HepG2 (cell line): Measurements from ENCODE around the gene PROP1. TPM values are rescaled to one million over a fixed set of nuclear protein-coding genes. Genes with fewer than 3 reads are reported as not detected.

Experiments
- ATAC-seq: fragments of 200-7000 bp; cut with Tn5 transposase; 3 replicates; pipeline ENCODE4 v1.9.1; 2020; ENCODE audit warnings: mild to moderate bottlenecking, moderate library complexity
- BruUV-seq: library from RNA; stranded (reverse); fragments of 400-500 nt; replicated peaks from 2 replicates; lab custom pipeline; 2021; lab: Mats Ljungman, UMichigan
- CTCF ChIA-PET: fragments of 300-600 bp; formaldehyde crosslinking; extraction: SDS; loops from one replicate; lab custom pipeline; 2021; ENCODE audit warnings: low total read pairs, inconsistent platforms, low intra/inter-chr PET ratio; lab: Yijun Ruan, JAX
- POLR2A ChIA-PET: fragments of 350-600 bp; sonication (Branson Sonifier 250); formaldehyde crosslinking; loops from one replicate; lab custom pipeline; 2020; ENCODE audit warnings: antibody characterized with exemption, inconsistent platforms; lab: Yijun Ruan, JAX
- DNase-seq: peaks from one replicate; pipeline ENCODE4 v3.0.0-alpha.2; 2015; ENCODE audit warnings: low spot score
- FAIRE-seq: peaks from 3 replicates; lab custom pipeline; 2011; peaks lifted over from hg19 to GRCh38; lab: Jason Lieb, UNC
- H2AFZ ChIP-seq: one replicate; pipeline ENCODE4 v1.6.1; 2011; ENCODE audit warnings: low read length, inconsistent platforms
- H3K27ac ChIP-seq: fragments of 300-600 bp; 3 replicates; pipeline ENCODE4 v1.8.0; 2011; ENCODE audit warnings: mixed run types, mild to moderate bottlenecking, mixed read lengths, low read length, inconsistent platforms; ENCODE audit not compliant: insufficient read depth; ENCODE audit errors: extremely low read length
- H3K27me3 ChIP-seq, 2 experiments: fragments of 200-600 bp in 1 of 2; 2 replicates in 1 of 2; 3 replicates in 1 of 2; pipeline versions ENCODE4 v1.6.0 to v1.8.0; 2011; ENCODE audit warnings: low read length in 2 of 2, mild to moderate bottlenecking in 2 of 2, moderate library complexity in 2 of 2, inconsistent platforms in 1 of 2; ENCODE audit not compliant: insufficient read depth in 2 of 2, control insufficient read depth in 1 of 2
- H3K36me3 ChIP-seq, 2 experiments: fragments of 200-600 bp in 1 of 2; replicated peaks in 1 of 2; 2 replicates in 1 of 2; 3 replicates in 1 of 2; pipeline versions ENCODE4 v1.5.1 to v1.8.0; 2011; ENCODE audit warnings: low read length in 2 of 2, inconsistent platforms in 1 of 2; ENCODE audit not compliant: insufficient read depth in 2 of 2, control insufficient read depth in 1 of 2
- H3K4me1 ChIP-seq: 2 replicates; pipeline ENCODE4 v1.5.1; 2012; ENCODE audit warnings: low read length, inconsistent platforms; ENCODE audit not compliant: insufficient read depth
- H3K4me2 ChIP-seq: 2 replicates; pipeline ENCODE4 v1.6.0; 2011; ENCODE audit warnings: low read depth, low read length, inconsistent platforms
- H3K4me3 ChIP-seq, 3 experiments: fragments of 200-600 bp in 1 of 3; sonication (generic), shearing (Covaris generic) in 1 of 3; replicated peaks in 1 of 3; 2 replicates each; pipeline ENCODE4 v1.5.1; 2011 to 2016; ENCODE audit warnings: low read length in 3 of 3, inconsistent platforms in 2 of 3, low read depth in 2 of 3, mild to moderate bottlenecking in 2 of 3, control low read depth in 1 of 3, mixed read lengths in 1 of 3; ENCODE audit not compliant: insufficient read depth in 1 of 3
- H3K79me2 ChIP-seq: one replicate; pipeline ENCODE4 v1.6.1; 2011; ENCODE audit warnings: low read length, inconsistent platforms; ENCODE audit not compliant: insufficient read depth
- H3K9ac ChIP-seq: 2 replicates; pipeline ENCODE4 v1.6.0; 2011; ENCODE audit warnings: mild to moderate bottlenecking, low read depth, low read length, inconsistent platforms; ENCODE audit not compliant: insufficient read depth
- H3K9me3 ChIP-seq: 2 replicates; pipeline ENCODE4 v1.5.1; 2012; ENCODE audit warnings: mild to moderate bottlenecking, low read length
- H4K20me1 ChIP-seq: 2 replicates; pipeline ENCODE4 v1.6.0; 2011; ENCODE audit warnings: inconsistent platforms, mild to moderate bottlenecking, low read length, moderate library complexity; ENCODE audit not compliant: insufficient read depth
- AKAP8 ChIP-seq: sonication (generic); formaldehyde crosslinking; IDR thresholded peaks from 2 replicates; pipeline ENCODE4 v1.5.1; 2020; ENCODE audit warnings: mild to moderate bottlenecking, missing genetic modification reagents
- ARNTL ChIP-seq: sonication (generic); formaldehyde crosslinking; IDR thresholded peaks from 2 replicates; pipeline ENCODE4 v1.4.0; 2020; ENCODE audit warnings: mild to moderate bottlenecking, missing genetic modification reagents
- ATF2 ChIP-seq: sonication (generic); formaldehyde crosslinking; IDR thresholded peaks from 2 replicates; pipeline ENCODE4 v1.4.0; 2020; ENCODE audit warnings: missing genetic modification reagents
- CBX2 ChIP-seq, 2 experiments: fragments of 200-600 bp in 1 of 2; sonication (generic); formaldehyde crosslinking in 1 of 2; IDR thresholded peaks; 2 replicates each; pipeline versions ENCODE4 v1.7.0 to v1.8.1; 2018 to 2022; ENCODE audit warnings: low read depth in 2 of 2, low read length in 1 of 2, mild to moderate bottlenecking in 1 of 2, missing genetic modification reagents in 1 of 2
- CC2D1A ChIP-seq: sonication (generic); formaldehyde crosslinking; IDR thresholded peaks from 2 replicates; pipeline ENCODE4 v1.8.1; 2023; ENCODE audit warnings: mild to moderate bottlenecking, missing genetic modification reagents
- CCDC6 ChIP-seq: sonication (generic); formaldehyde crosslinking; IDR thresholded peaks from 2 replicates; pipeline ENCODE4 v1.8.1; 2022; ENCODE audit warnings: mild to moderate bottlenecking, missing genetic modification reagents, moderate library complexity
- EP300 ChIP-seq, 3 experiments: sonication (generic) in 1 of 3; formaldehyde crosslinking in 1 of 3; IDR thresholded peaks; 2 replicates each; pipeline versions ENCODE4 v1.5.1 to v1.6.1; 2011 to 2020; ENCODE audit warnings: low read depth in 2 of 3, low read length in 2 of 3, borderline replicate concordance in 1 of 3, improper control_type of control experiment in 1 of 3, mild to moderate bottlenecking in 1 of 3, missing genetic modification reagents in 1 of 3, moderate library complexity in 1 of 3
- GABPB1 ChIP-seq: IDR thresholded peaks from 2 replicates; pipeline ENCODE4 v1.6.1; 2016; ENCODE audit warnings: mild to moderate bottlenecking, missing genetic modification reagents, moderate library complexity, missing compliant biosample characterization
- HCFC1 ChIP-seq: fragments of 150-350 bp; IDR thresholded peaks from 2 replicates; pipeline ENCODE4 v1.6.1; 2014; ENCODE audit warnings: low read depth, low read length
- MTF1 ChIP-seq: sonication (generic); formaldehyde crosslinking; IDR thresholded peaks from 2 replicates; pipeline ENCODE4 v1.5.0; 2020; ENCODE audit warnings: missing genetic modification reagents
- RXRA ChIP-seq: sonication (generic); formaldehyde crosslinking; IDR thresholded peaks from 2 replicates; pipeline ENCODE4 v1.5.1; 2020; ENCODE audit warnings: missing genetic modification reagents
- SNRNP70 ChIP-seq: fragments of 200-400 bp; formaldehyde crosslinking; IDR thresholded peaks from 2 replicates; pipeline ENCODE4 v1.6.1; 2017; ENCODE audit warnings: mild to moderate bottlenecking, low read depth, low read length, moderate library complexity
- U2AF2 ChIP-seq: fragments of 200-400 bp; formaldehyde crosslinking; IDR thresholded peaks from 2 replicates; pipeline ENCODE4 v1.6.1; 2017; ENCODE audit warnings: low read depth, mild to moderate bottlenecking, low read length
- ZNF101 ChIP-seq: sonication (generic); formaldehyde crosslinking; IDR thresholded peaks from 2 replicates; pipeline ENCODE4 v1.4.0; 2020; ENCODE audit warnings: mild to moderate bottlenecking, low read depth, missing genetic modification reagents, borderline replicate concordance
- ZNF549 ChIP-seq: sonication (generic); formaldehyde crosslinking; IDR thresholded peaks from 2 replicates; pipeline ENCODE4 v1.5.0; 2020; ENCODE audit warnings: missing genetic modification reagents
- ZNF558 ChIP-seq: sonication (generic); formaldehyde crosslinking; IDR thresholded peaks from 2 replicates; pipeline ENCODE4 v1.9.0; 2022; ENCODE audit warnings: mild to moderate bottlenecking, missing genetic modification reagents, borderline replicate concordance
- ZNF598 ChIP-seq: sonication (generic); formaldehyde crosslinking; IDR thresholded peaks from 2 replicates; pipeline ENCODE4 v1.5.1; 2020; ENCODE audit warnings: mild to moderate bottlenecking, missing genetic modification reagents, borderline replicate concordance
- ZNF746 ChIP-seq: sonication (generic); formaldehyde crosslinking; IDR thresholded peaks from 2 replicates; pipeline ENCODE4 v1.8.0; 2022; ENCODE audit warnings: mild to moderate bottlenecking, missing genetic modification reagents
- ZNF781 ChIP-seq: sonication (generic); formaldehyde crosslinking; IDR thresholded peaks from 2 replicates; pipeline ENCODE4 v1.5.1; 2020; ENCODE audit warnings: borderline replicate concordance, mild to moderate bottlenecking, missing genetic modification reagents; ENCODE audit errors: not compliant biosample characterization
- ZNF878 ChIP-seq: sonication (generic); formaldehyde crosslinking; IDR thresholded peaks from 2 replicates; pipeline ENCODE4 v1.8.1; 2023; ENCODE audit warnings: mild to moderate bottlenecking, missing genetic modification reagents, moderate library complexity
- WGBS: methylation state at CpG from one replicate; pipeline ENCODE4 v1.1.6; 2017; ENCODE audit warnings: low lambda C conversion rate; 5-methylcytosine and 5-hydroxymethylcytosine counted together
- in situ Hi-C: cut with HindIII; loops from 2 replicates; pipeline ENCODE4 v1.10.0; 2017; ENCODE audit warnings: low pct_unique_long_range_greater_than_20kb; ENCODE audit not compliant: extremely low pct_ligation_motif_present
- intact Hi-C: fragments of 100-400 bp; cut with micrococcal nuclease; formaldehyde crosslinking; loops from one replicate; pipeline ENCODE4 v1.10.0; 2022; ENCODE audit not compliant: unreplicated experiment
- polyA plus RNA-seq, 8 experiments: library from polyadenylated mRNA; depleted of rRNA in 3 of 8; stranded (reverse) in 7 of 8; unstranded in 1 of 8; fragments of >200 nt; fragmentation: Illumina TruSeq in 4 of 8; extraction: Trizol in 4 of 8; gene quantifications; 2 replicates each; pipeline versions ENCODE4 v1.2.1 to v1.2.3, GENCODE V29; 2011 to 2016; ENCODE audit warnings: low read depth in 4 of 8, missing spikeins in 1 of 8, mixed read lengths in 1 of 8; ENCODE audit not compliant: insufficient read depth in 1 of 8
- total RNA-seq, 5 experiments: library from RNA; depleted of rRNA; stranded (reverse); fragments of >200 nt; fragmentation: Illumina TruSeq; extraction: Trizol; gene quantifications; 2 replicates each; pipeline ENCODE4 v1.2.3, GENCODE V29; 2016; ENCODE audit warnings: low read depth in 1 of 5

PROP1 gene
- total and polyA plus RNA-seq, 2 of the 13 experiments (the other 11 are each of a cell fraction or from before 2014, with no cell fraction given), result not detected

GRCh38 chr5:177959315-177959714 lies 36.7 kb downstream of the PROP1 start:
- Histone ChIP-seq H3K4me1 (no peaks in the 10 kb centered on the region), H3K9me3 (peaks cover 7% of the 10 kb centered on the region), H3K9ac (no peak overlapping the region), H2AFZ (no peak overlapping the region), H4K20me1 (no peaks in the 10 kb centered on the region), H3K79me2 (no peaks in the 10 kb centered on the region), H3K27ac (no peak overlapping the region), H3K4me2 (no peak overlapping the region), H3K4me3 (no peak overlapping the region), H3K36me3 (no peaks in the 10 kb centered on the region), H3K27me3 (no peaks in the 10 kb centered on the region)
- no peak for DNase-seq
- ATAC-seq, result no peak
- no peak for TF ChIP-seq ZNF781 (CRISPR knock-in tag)
- no peak for TF ChIP-seq AKAP8 (CRISPR knock-in tag)
- TF ChIP-seq ZNF101 (CRISPR knock-in tag), result no peak
- TF ChIP-seq EP300 (IDR thresholded peaks at IDR 0.05; ENCODE audit: low read depth in 2 of 2, low read length in 2 of 2), result no peak
- TF ChIP-seq EP300 (CRISPR knock-in tag; IDR thresholded peaks at IDR 0.05; ENCODE audit: borderline replicate concordance), result no peak
- TF ChIP-seq U2AF2, result no peak
- no peak for TF ChIP-seq CC2D1A (CRISPR knock-in tag)
- in situ Hi-C loops, result no loop called here
- 52% methylated on average over 8 of the region's 9 CpGs for WGBS
- intact Hi-C loops, result no loop called here
- no TSS peak for BruUV-seq
- FAIRE-seq, result no peak
- ChIA-PET CTCF (no interaction called here), POLR2A (no interaction called here)

- no peaks in the 10 kb centered on the region for H4K20me1 ChIP-seq
- H3K79me2 ChIP-seq, result no peaks in the 10 kb centered on the region
- H2AFZ ChIP-seq, result no peak overlapping the region
- no peak overlapping the region for H3K27ac ChIP-seq
- peaks cover 7% of the 10 kb centered on the region for H3K9me3 ChIP-seq
- FAIRE-seq, result no peak
- H3K4me3 ChIP-seq, result no peak overlapping the region
- BruUV-seq, result no TSS peak
- no peak for DNase-seq
- no peaks in the 10 kb centered on the region for H3K4me1 ChIP-seq
- ChIA-PET CTCF (no interaction called here), POLR2A (no interaction called here)
- intact Hi-C loops, result no loop called here
- no peak for ATAC-seq
- H3K4me2 ChIP-seq, result no peak overlapping the region
- H3K36me3 ChIP-seq, result no peaks in the 10 kb centered on the region
- 81% methylated on average over 3 of the region's 17 CpGs for WGBS
- in situ Hi-C loops, result no loop called here
- H3K27me3 ChIP-seq, result no peaks in the 10 kb centered on the region
- no peak overlapping the region for H3K9ac ChIP-seq
- TF ChIP-seq HCFC1 (no peak), ZNF558 (CRISPR knock-in tag) (no peak), ATF2 (CRISPR knock-in tag) (no peak), RXRA (CRISPR knock-in tag) (no peak), ARNTL (no peak), ZNF549 (CRISPR knock-in tag) (no peak), SNRNP70 (no peak), ZNF878 (CRISPR knock-in tag) (no peak), GABPB1 (CRISPR knock-in tag) (no peak), MTF1 (CRISPR knock-in tag) (no peak), ZNF746 (CRISPR knock-in tag) (no peak), CCDC6 (CRISPR knock-in tag) (no peak), ZNF598 (CRISPR knock-in tag) (no peak), CBX2 (IDR thresholded peaks at IDR 0.05; ENCODE audit: low read depth, low read length) (no peak), CBX2 (CRISPR knock-in tag; IDR thresholded peaks at IDR 0.05; ENCODE audit: low read depth) (no peak)
These were observed 37.3 kb downstream of the PROP1 start for GRCh38 chr5:177958696-177959095.
